HCT116 (cell line): ENCODE measurements around the gene ATP2B1. TPM values are rescaled to one million over a fixed set of nuclear protein-coding genes. Genes with fewer than 3 reads are reported as not detected.

Experiments used
- ATAC-seq: fragments of 200-7000 bp; cut with Tn5 transposase; 2 replicates; pipeline ENCODE4 v1.9.1; 2020; ENCODE audit warnings: mild to moderate bottlenecking, moderate library complexity
- BruUV-seq: library from RNA; stranded (reverse); fragments of 400-500 nt; replicated peaks from 2 replicates; lab custom pipeline; 2021; lab: Mats Ljungman, UMichigan
- CTCF ChIA-PET: fragments of 300-600 bp; sonication (Branson Sonifier 250); formaldehyde crosslinking; loops from one replicate; lab custom pipeline; 2021; ENCODE audit warnings: antibody characterized with exemption; lab: Charles Lee
- POLR2A ChIA-PET: fragments of 300-600, 350-600 bp; sonication (Branson Sonifier 250); formaldehyde crosslinking; loops from one replicate; lab custom pipeline; 2021; ENCODE audit warnings: antibody characterized with exemption; lab: Charles Lee
- RAD21 ChIA-PET, 2 experiments: fragments of 300-600 bp; sonication (Branson Sonifier 250); formaldehyde crosslinking; loops; one replicate each; lab custom pipeline; 2023; ENCODE audit warnings: low total read pairs in 2 of 2; ENCODE audit not compliant: uncharacterized antibody in 2 of 2, unreplicated experiment in 2 of 2, low non-redundant PET in 1 of 2; lab: Charles Lee
- DNase-seq: peaks from one replicate; pipeline ENCODE4 v3.0.0-alpha.2; 2010; ENCODE audit warnings: low read depth, low spot score
- H2AFZ ChIP-seq: fragments of 200-600 bp; shearing (Covaris generic), sonication (generic); 2 replicates; pipeline ENCODE4 v1.6.1; 2017; ENCODE audit warnings: low read depth, mixed run types, mixed read lengths, antibody characterized with exemption, low read length; ENCODE audit not compliant: poor library complexity, severe bottlenecking
- H3K27ac ChIP-seq: 2 replicates; pipeline ENCODE4 v1.5.1; 2012; ENCODE audit warnings: low read depth, low read length
- H3K27me3 ChIP-seq: fragments of 200-600 bp; sonication (generic); 2 replicates; pipeline ENCODE4 v1.6.1; 2016; ENCODE audit warnings: mixed run types, low read length, mixed read lengths; ENCODE audit not compliant: insufficient read depth
- H3K36me3 ChIP-seq, 2 experiments: fragments of 200-500 bp in 1 of 2; fragments of 200-600 bp in 1 of 2; sonication (Bioruptor generic) in 1 of 2; sonication (generic) in 1 of 2; 2 replicates each; pipeline versions ENCODE4 v1.5.1 to v1.6.1; 2014 to 2016; ENCODE audit warnings: low read length in 2 of 2, inconsistent platforms in 1 of 2, mixed read lengths in 1 of 2, mixed run types in 1 of 2; ENCODE audit not compliant: insufficient read depth in 2 of 2, control insufficient read depth in 1 of 2
- H3K4me1 ChIP-seq, 2 experiments: fragments of 200-600 bp in 1 of 2; sonication (generic) in 1 of 2; 2 replicates each; pipeline versions ENCODE4 v1.5.1 to v1.6.1; 2012 to 2017; ENCODE audit warnings: low read length in 2 of 2, inconsistent platforms in 1 of 2, mild to moderate bottlenecking in 1 of 2, mixed read lengths in 1 of 2, mixed run types in 1 of 2, moderate library complexity in 1 of 2; ENCODE audit not compliant: insufficient read depth in 2 of 2, control insufficient read depth in 1 of 2
- H3K4me2 ChIP-seq: fragments of 200-600 bp; sonication (generic); 2 replicates; pipeline ENCODE4 v1.6.1; 2017; ENCODE audit warnings: mixed run types, low read length, mixed read lengths
- H3K4me3 ChIP-seq, 2 experiments: fragments of 200-600 bp in 1 of 2; sonication (generic) in 1 of 2; replicated peaks in 1 of 2; 2 replicates each; pipeline ENCODE4 v1.5.1; 2011 to 2016; ENCODE audit warnings: low read length in 2 of 2, control low read depth in 1 of 2, low read depth in 1 of 2, mild to moderate bottlenecking in 1 of 2, mixed read lengths in 1 of 2, mixed run types in 1 of 2
- H3K79me2 ChIP-seq: fragments of 200-600 bp; sonication (generic); 2 replicates; pipeline ENCODE4 v1.6.1; 2017; ENCODE audit warnings: mild to moderate bottlenecking, mixed run types, low read length, moderate library complexity, mixed read lengths; ENCODE audit not compliant: insufficient read depth
- H3K9ac ChIP-seq: fragments of 200-600 bp; sonication (generic); 2 replicates; pipeline ENCODE4 v1.6.1; 2016; ENCODE audit warnings: low read length, mixed read lengths
- H3K9me2 ChIP-seq: fragments of 200-600 bp; sonication (generic), shearing (Covaris generic); 2 replicates; pipeline ENCODE4 v1.6.1; 2017; ENCODE audit warnings: mixed run types, mild to moderate bottlenecking, moderate library complexity; ENCODE audit not compliant: insufficient read depth
- H3K9me3 ChIP-seq, 2 experiments: fragments of 200-500 bp in 1 of 2; fragments of 200-600 bp in 1 of 2; sonication (Bioruptor generic) in 1 of 2; sonication (generic) in 1 of 2; 2 replicates each; pipeline ENCODE4 v1.6.1; 2014 to 2017; ENCODE audit warnings: low read length in 2 of 2, mixed read lengths in 2 of 2, inconsistent platforms in 1 of 2, low read depth in 1 of 2, mild to moderate bottlenecking in 1 of 2, mixed run types in 1 of 2, moderate library complexity in 1 of 2; ENCODE audit not compliant: control insufficient read depth in 1 of 2, insufficient read depth in 1 of 2
- H4K20me1 ChIP-seq: fragments of 200-600 bp; sonication (generic), shearing (Covaris generic); 2 replicates; pipeline ENCODE4 v1.6.1; 2017; ENCODE audit warnings: mixed run types, mild to moderate bottlenecking, moderate library complexity; ENCODE audit not compliant: insufficient read depth
- CBX3 ChIP-seq: IDR thresholded peaks from 2 replicates; pipeline ENCODE4 v1.6.1; 2012; ENCODE audit warnings: low read depth
- CEBPB ChIP-seq: IDR thresholded peaks from 2 replicates; pipeline ENCODE4 v1.6.1; 2012; ENCODE audit warnings: low read depth
- FOSL1 ChIP-seq: IDR thresholded peaks from 2 replicates; pipeline ENCODE4 v1.6.1; 2012; ENCODE audit warnings: low read depth
- POLR2AphosphoS5 ChIP-seq: IDR thresholded peaks from 2 replicates; pipeline ENCODE4 v1.6.1; 2011; ENCODE audit warnings: mild to moderate bottlenecking, low read depth, low read length, moderate library complexity
- REST ChIP-seq: IDR thresholded peaks from 2 replicates; pipeline ENCODE4 v1.6.1; 2012; ENCODE audit warnings: low read depth
- YY1 ChIP-seq: IDR thresholded peaks from 2 replicates; pipeline ENCODE4 v1.6.1; 2011; ENCODE audit warnings: low read length, low read depth, moderate library complexity, mild to moderate bottlenecking; ENCODE audit not compliant: insufficient replicate concordance; ENCODE audit errors: extremely low read depth
- ZFX ChIP-seq: fragments of 450-650 bp; IDR thresholded peaks from 2 replicates; pipeline ENCODE4 v1.6.1; 2017
- intact Hi-C: fragments of 100-400 bp; cut with micrococcal nuclease; formaldehyde crosslinking; loops from 2 replicates; pipeline ENCODE4 v1.10.0; 2022
- total RNA-seq: library from RNA; stranded (reverse); gene quantifications from one replicate; pipeline ENCODE4 v1.2.1, GENCODE V29; 2021; ENCODE audit not compliant: unreplicated experiment

The ATP2B1 gene
- total RNA-seq, 1 experiment from 2014 or later: 62.4 TPM

DNA sequence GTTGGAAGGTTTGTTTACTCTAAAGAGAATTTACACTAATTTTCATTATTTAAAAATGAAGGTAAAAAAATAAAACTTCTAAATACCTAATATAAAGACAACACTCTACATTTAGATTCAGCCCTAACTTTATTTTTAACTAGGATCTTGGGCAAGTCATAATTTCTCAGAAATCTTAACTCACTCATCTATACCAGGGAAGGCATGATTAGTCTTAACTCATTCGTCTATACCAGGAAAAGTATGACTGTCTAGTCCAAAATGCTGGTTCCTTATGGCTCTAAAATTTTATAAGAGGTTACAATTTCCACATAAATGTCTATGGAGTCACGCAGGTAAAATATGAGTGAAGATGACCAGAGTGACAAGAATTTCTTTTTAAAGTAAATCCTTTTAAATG, 130.1 kb downstream of the ATP2B1 start (continued):
- TF ChIP-seq REST (no peak), POLR2AphosphoS5 (no peak), CEBPB (no peak), ZFX (no peak), FOSL1 (no peak), YY1 (no peak)

DNA sequence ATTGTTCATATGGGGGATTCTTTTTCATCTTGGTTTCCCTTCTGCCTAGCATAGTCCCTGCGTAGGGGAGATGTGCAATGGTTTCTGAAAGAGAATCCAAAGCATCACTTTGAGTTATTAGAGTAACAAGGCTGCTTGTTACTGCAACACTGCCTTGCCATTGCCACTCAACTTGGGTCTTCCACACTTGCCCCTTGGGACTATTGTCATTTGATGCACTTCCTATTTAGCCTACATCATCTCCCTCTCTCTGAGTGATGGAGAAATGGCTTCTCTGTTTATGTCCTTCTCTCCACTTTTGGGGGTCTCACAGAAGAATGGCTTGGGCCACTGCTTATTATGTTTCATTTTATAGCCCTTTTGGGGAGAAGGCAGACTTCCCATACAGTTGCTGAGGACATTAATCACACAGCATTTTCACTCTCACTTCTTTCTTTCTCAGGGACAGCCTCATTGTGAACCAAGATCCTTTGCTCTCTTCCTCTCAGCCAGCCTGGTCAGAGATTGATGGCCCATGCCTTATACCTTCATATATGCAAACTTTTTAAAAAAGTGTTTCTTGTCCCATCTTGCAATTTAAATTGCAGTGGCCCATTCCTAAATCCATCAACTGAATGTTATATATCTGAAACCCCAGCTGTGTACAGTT, 131.9 kb downstream of the ATP2B1 start:
- ChIA-PET POLR2A (no interaction called here), RAD21 (no interaction called here), CTCF (no interaction called here)
- no TSS peak for BruUV-seq
- intact Hi-C loops: no loop called here
- no peaks in the 10 kb centered on the region for H3K36me3 ChIP-seq
- no peak overlapping the region for H3K9ac ChIP-seq
- H3K9me3 ChIP-seq: no peaks in the 10 kb centered on the region
- H3K9me2 ChIP-seq: no peaks in the 10 kb centered on the region
- H3K27me3 ChIP-seq: no peaks in the 10 kb centered on the region
- no peaks in the 10 kb centered on the region for H4K20me1 ChIP-seq
- no peak for TF ChIP-seq REST
- TF ChIP-seq CBX3: no peak
- H3K4me2 ChIP-seq: no peak overlapping the region
- DNase-seq: no peak
- H3K4me1 ChIP-seq: peaks cover 0 to 6% of the 10 kb centered on the region in 2 experiments; a peak in 1 of 4 replicates
- H3K27ac ChIP-seq: no peak overlapping the region
- H3K4me3 ChIP-seq: no peak overlapping the region
- H2AFZ ChIP-seq: no peak overlapping the region
- H3K79me2 ChIP-seq: no peaks in the 10 kb centered on the region
- ATAC-seq: no peak
